ENCODE results near the gene GRM4. TPM values are rescaled to one million over a fixed set of nuclear protein-coding genes. Genes with fewer than 3 reads are reported as not detected.

The GRM4 gene
- total RNA-seq, 1 experiment from 2014 or later, result not detected

DNA sequence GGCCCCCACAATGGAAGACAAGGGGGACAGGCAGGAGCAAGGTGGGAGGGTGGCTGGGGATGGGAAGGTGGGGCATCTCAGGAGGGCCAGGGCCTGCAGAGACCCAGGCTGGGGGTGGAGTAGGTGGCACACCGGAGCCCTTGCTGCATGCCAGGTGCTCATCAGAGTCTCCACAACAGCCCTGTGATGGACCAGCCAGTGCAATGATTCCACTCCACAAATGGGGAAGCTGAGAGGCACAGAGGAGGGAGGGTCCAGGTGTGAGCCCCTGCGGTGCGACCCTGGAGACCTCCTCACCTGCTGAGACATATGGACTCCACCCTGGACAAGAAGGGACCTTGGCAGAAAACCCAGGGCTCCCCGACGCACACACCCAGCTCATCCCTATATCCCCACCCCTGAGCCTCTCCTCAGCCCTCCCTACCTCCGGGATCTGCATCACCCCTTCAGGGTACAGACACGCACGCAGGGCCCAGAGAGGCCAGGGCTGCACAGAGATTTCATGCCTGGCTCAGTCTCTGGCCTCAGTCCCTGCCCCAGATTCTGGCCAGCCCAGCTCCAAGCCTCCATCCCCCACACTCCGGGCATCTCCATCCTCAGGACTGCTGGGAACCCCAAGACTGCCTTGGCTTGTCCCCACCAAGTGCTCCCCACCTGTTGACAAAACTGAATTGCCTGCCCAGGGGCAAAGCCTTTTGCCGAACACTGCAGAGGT is 7.1 kb upstream of the GRM4 start:
- Mint-ChIP-seq H3K36me3 (ENCODE audit: insufficient read depth, unreplicated experiment) (no peaks in the 10 kb centered on the region), H3K9me3 (ENCODE audit: unreplicated experiment) (no peaks in the 10 kb centered on the region), H3K27ac (ENCODE audit: low read depth, unreplicated experiment) (no peak overlapping the region), H3K27me3 (ENCODE audit: insufficient read depth, unreplicated experiment) (peaks cover 62% of the 10 kb centered on the region), H3K4me3 (ENCODE audit: unreplicated experiment) (no peak overlapping the region), H3K4me1 (ENCODE audit: insufficient read depth, unreplicated experiment) (no peaks in the 10 kb centered on the region)
- POLR2A ChIA-PET, result interaction anchor here (0.6 kb wide), 1 partner anchor 402 kb away, joined by 5 read pairs; no protein-coding TSS in a partner anchor
- DNase-seq (ENCODE audit: unreplicated experiment), result no peak
- intact Hi-C loops (cut with micrococcal nuclease), result loop anchor here (5.0 kb wide), 1 partner anchor 566 kb away; no protein-coding TSS in a partner anchor
- no TSS peak for BruUV-seq (replicated peaks)
- TF ChIP-seq, protein P1, sequence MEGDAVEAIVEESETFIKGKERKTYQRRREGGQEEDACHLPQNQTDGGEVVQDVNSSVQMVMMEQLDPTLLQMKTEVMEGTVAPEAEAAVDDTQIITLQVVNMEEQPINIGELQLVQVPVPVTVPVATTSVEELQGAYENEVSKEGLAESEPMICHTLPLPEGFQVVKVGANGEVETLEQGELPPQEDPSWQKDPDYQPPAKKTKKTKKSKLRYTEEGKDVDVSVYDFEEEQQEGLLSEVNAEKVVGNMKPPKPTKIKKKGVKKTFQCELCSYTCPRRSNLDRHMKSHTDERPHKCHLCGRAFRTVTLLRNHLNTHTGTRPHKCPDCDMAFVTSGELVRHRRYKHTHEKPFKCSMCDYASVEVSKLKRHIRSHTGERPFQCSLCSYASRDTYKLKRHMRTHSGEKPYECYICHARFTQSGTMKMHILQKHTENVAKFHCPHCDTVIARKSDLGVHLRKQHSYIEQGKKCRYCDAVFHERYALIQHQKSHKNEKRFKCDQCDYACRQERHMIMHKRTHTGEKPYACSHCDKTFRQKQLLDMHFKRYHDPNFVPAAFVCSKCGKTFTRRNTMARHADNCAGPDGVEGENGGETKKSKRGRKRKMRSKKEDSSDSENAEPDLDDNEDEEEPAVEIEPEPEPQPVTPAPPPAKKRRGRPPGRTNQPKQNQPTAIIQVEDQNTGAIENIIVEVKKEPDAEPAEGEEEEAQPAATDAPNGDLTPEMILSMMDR (IDR thresholded peaks at IDR 0.05; ENCODE audit: unreplicated experiment), result no peak
- CTCF ChIA-PET, result interaction anchor here (1.2 to 2.8 kb wide), 3 partner anchors 10 to 409 kb away, joined by 5 to 15 read pairs (median 12); no protein-coding TSS in a partner anchor

DNA sequence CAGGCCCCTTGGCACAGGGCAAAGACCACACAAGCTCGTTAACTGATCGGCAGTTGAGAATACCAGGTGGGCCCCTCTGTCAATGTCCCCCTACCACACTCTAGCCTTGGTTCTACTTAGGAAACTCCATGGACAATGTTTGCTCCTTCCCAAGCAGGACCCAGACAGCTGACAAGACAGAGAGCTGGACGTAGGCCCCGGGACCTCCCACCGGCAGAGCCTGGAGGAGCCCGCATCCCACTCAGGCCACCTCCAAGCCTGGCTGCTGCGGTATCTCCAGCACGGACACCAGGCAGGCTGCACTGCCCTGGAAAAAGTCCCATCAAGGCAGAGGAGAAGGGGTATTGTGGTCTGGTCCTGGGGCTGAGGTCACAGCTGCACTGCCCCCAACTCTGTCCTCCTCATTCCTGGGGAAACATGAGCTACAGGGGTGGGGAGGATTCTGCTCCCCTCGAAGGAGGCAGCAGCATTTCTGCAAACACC is 6.2 kb upstream of the GRM4 start:
- no TSS peak for BruUV-seq (replicated peaks)
- peaks cover 54% of the 10 kb centered on the region for H3K27me3 Mint-ChIP-seq (ENCODE audit: insufficient read depth, unreplicated experiment)
- TF ChIP-seq, protein P1 (IDR thresholded peaks at IDR 0.05; ENCODE audit: unreplicated experiment), result no peak

DNA sequence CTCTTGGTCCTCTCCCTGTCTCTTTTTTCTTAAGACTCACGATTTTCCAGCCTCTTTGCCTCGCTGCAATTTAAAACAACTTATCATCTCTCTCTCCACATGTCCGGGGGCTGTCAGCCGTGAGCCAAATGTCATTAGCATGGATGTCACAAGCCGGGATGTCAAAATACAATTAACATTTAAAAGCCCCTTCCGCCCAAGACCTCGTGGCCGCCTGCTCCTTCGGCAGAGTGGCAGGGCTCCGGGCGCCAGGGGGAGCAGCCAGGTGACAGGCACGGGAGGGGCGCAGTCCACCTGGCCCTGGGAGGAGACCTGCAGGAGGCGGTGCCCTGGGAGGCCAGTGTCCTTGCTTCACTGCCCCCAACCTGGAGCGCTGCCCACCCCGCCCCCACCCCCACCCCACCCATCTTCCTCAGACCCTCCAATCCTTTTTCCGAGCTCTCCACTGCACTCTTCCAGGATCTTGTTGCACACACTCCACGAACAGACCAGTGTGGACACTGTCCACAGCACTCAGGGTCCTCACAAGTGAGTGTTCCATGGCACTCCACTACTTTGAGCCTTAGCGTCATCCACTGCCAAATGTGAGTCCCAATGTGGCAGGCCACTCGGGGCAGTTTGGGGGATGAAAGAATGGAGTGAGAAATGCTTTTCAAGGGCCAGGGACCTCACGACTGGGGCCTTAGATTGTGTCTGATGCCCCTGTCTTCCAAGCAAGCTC is 5.6 kb upstream of the GRM4 start:
- Mint-ChIP-seq H3K36me3 (ENCODE audit: insufficient read depth, unreplicated experiment) (no peaks in the 10 kb centered on the region), H3K9me3 (ENCODE audit: unreplicated experiment) (no peaks in the 10 kb centered on the region), H3K27ac (ENCODE audit: low read depth, unreplicated experiment) (no peak overlapping the region), H3K4me1 (ENCODE audit: insufficient read depth, unreplicated experiment) (no peaks in the 10 kb centered on the region), H3K4me3 (ENCODE audit: unreplicated experiment) (no peak overlapping the region), H3K27me3 (ENCODE audit: insufficient read depth, unreplicated experiment) (peaks cover 52% of the 10 kb centered on the region)
- ChIA-PET CTCF (interaction anchor here (0.6 to 2.6 kb wide), 2 partner anchors 126 to 383 kb away, joined by 3 to 12 read pairs; no protein-coding TSS in a partner anchor), POLR2A (no interaction called here)
- no TSS peak for BruUV-seq (replicated peaks)
- TF ChIP-seq, protein P1 (IDR thresholded peaks at IDR 0.05; ENCODE audit: unreplicated experiment), result no peak
- no peak for DNase-seq (ENCODE audit: unreplicated experiment)
- intact Hi-C loops (cut with micrococcal nuclease), result loop anchor here (5.0 kb wide), 1 partner anchor 564 kb away; no protein-coding TSS in a partner anchor

More for the DNA sequence above, 6.2 kb upstream of the GRM4 start:
- no peaks in the 10 kb centered on the region for H3K36me3 Mint-ChIP-seq (ENCODE audit: insufficient read depth, unreplicated experiment)
- no peaks in the 10 kb centered on the region for H3K4me1 Mint-ChIP-seq (ENCODE audit: insufficient read depth, unreplicated experiment)
- ChIA-PET POLR2A (no interaction called here), CTCF (interaction anchor here (0.5 to 2.8 kb wide), 5 partner anchors 127 to 566 kb away, joined by 3 to 15 read pairs (median 5); no protein-coding TSS in a partner anchor)
- H3K27ac Mint-ChIP-seq (ENCODE audit: low read depth, unreplicated experiment), result no peak overlapping the region
- H3K9me3 Mint-ChIP-seq (ENCODE audit: unreplicated experiment), result no peaks in the 10 kb centered on the region
- no peak for DNase-seq (ENCODE audit: unreplicated experiment)
- intact Hi-C loops (cut with micrococcal nuclease), result loop anchor here (5.0 kb wide), 1 partner anchor 565 kb away; no protein-coding TSS in a partner anchor
- H3K4me3 Mint-ChIP-seq (ENCODE audit: unreplicated experiment), result no peak overlapping the region

DNA sequence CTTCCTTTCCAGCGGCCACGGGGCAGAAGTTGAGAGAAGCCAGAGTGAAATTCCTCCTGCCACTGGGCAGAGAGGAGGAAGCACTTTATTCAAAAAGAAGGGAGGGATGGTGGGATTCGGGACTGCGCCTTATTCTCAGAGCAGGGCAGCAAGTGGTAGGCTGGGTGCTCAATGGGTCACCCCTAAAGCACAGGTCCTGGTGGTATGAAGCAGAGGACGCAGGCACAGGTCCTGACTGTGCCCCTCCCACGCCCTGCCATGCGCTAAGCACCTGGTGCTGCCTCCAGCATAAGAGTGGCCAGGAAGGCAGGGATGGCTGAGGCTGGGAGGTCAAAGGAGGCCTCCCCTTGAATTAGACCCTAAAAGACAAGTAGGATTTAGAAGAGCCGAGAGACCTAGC is 4.9 kb upstream of the GRM4 start:
- TF ChIP-seq, protein P1 (IDR thresholded peaks at IDR 0.05; ENCODE audit: unreplicated experiment), result no peak
- H3K4me3 Mint-ChIP-seq (ENCODE audit: unreplicated experiment), result no peak overlapping the region
- POLR2A ChIA-PET, result no interaction called here
- no peaks in the 10 kb centered on the region for H3K4me1 Mint-ChIP-seq (ENCODE audit: insufficient read depth, unreplicated experiment)
- CTCF ChIA-PET, result interaction anchor here (0.8 to 2.6 kb wide), 3 partner anchors 382 to 440 kb away, joined by 3 to 12 read pairs (median 3); no protein-coding TSS in a partner anchor
- peaks cover 47% of the 10 kb centered on the region for H3K27me3 Mint-ChIP-seq (ENCODE audit: insufficient read depth, unreplicated experiment)
- BruUV-seq (replicated peaks), result no TSS peak
- no peak overlapping the region for H3K27ac Mint-ChIP-seq (ENCODE audit: low read depth, unreplicated experiment)
- no peak for DNase-seq (ENCODE audit: unreplicated experiment)
- intact Hi-C loops (cut with micrococcal nuclease), result loop anchor here (5.0 kb wide), 1 partner anchor 563 kb away; no protein-coding TSS in a partner anchor
- H3K9me3 Mint-ChIP-seq (ENCODE audit: unreplicated experiment), result no peaks in the 10 kb centered on the region
- H3K36me3 Mint-ChIP-seq (ENCODE audit: insufficient read depth, unreplicated experiment), result no peaks in the 10 kb centered on the region

Data from MCF 10A (cell line).